CD14-positive monocyte (primary cell): ENCODE data around the gene ERO1A. TPM values are rescaled to one million over a fixed set of nuclear protein-coding genes. Genes with fewer than 3 reads are reported as not detected.
A peak's percentile ranks its signal among the peaks of the same experiment; 100 is the strongest.

ENCODE experiments used
- DNase-seq, 3 donors: peaks; one replicate each; pipeline ENCODE4 v3.0.0-alpha.2; 2011 to 2022
- H2AFZ ChIP-seq: 2 replicates; pipeline ENCODE4 v1.6.0; 2012; ENCODE audit warnings: mild to moderate bottlenecking, low read depth, low read length, inconsistent platforms; ENCODE audit not compliant: insufficient read depth, poor library complexity, severe bottlenecking
- H3K27ac ChIP-seq, 2 donors: 1 replicate in 1 of 2; 2 replicates in 1 of 2; pipeline ENCODE4 v1.5.1; 2012 to 2013; ENCODE audit warnings: low read length in 2 of 2, control low read depth in 1 of 2, inconsistent platforms in 1 of 2, low read depth in 1 of 2, mild to moderate bottlenecking in 1 of 2
- H3K27me3 ChIP-seq, 2 donors: one replicate each; pipeline versions ENCODE4 v1.6.0 to v1.6.1; 2011 to 2013; ENCODE audit warnings: low read length in 2 of 2; ENCODE audit not compliant: control insufficient read depth in 2 of 2, insufficient read depth in 2 of 2
- H3K36me3 ChIP-seq, 2 donors: replicated peaks in 1 of 2; 1 replicate in 1 of 2; 2 replicates in 1 of 2; pipeline versions ENCODE4 v1.5.1 to v1.6.1; 2012 to 2013; ENCODE audit warnings: low read length in 2 of 2, control low read depth in 1 of 2, inconsistent platforms in 1 of 2, mild to moderate bottlenecking in 1 of 2; ENCODE audit not compliant: insufficient read depth in 2 of 2, control insufficient read depth in 1 of 2
- H3K4me1 ChIP-seq, 2 donors: 1 replicate in 1 of 2; 2 replicates in 1 of 2; pipeline versions ENCODE4 v1.5.1 to v1.6.1; 2012 to 2013; ENCODE audit warnings: low read length in 2 of 2, control low read depth in 1 of 2, inconsistent platforms in 1 of 2, mild to moderate bottlenecking in 1 of 2, moderate library complexity in 1 of 2; ENCODE audit not compliant: insufficient read depth in 2 of 2, control insufficient read depth in 1 of 2
- H3K4me2 ChIP-seq: replicated peaks from 2 replicates; pipeline ENCODE3; 2012; ENCODE audit warnings: low read length, moderate library complexity, mild to moderate bottlenecking; ENCODE audit not compliant: poor library complexity, severe bottlenecking; ENCODE audit errors: extremely low read depth
- H3K4me3 ChIP-seq, 3 experiments: fragments of 200-600 bp in 1 of 3; sonication (generic) in 1 of 3; replicated peaks in 1 of 3; 1 replicate in 2 of 3; 2 replicates in 1 of 3; pipeline ENCODE4 v1.5.1; 2011 to 2013; ENCODE audit warnings: low read length in 3 of 3, mild to moderate bottlenecking in 3 of 3, control low read depth in 2 of 3, low read depth in 2 of 3, inconsistent platforms in 1 of 3, moderate library complexity in 1 of 3
- H3K79me2 ChIP-seq: 2 replicates; pipeline ENCODE4 v1.6.0; 2012; ENCODE audit warnings: mild to moderate bottlenecking, control low read depth, inconsistent platforms, low read length, moderate library complexity; ENCODE audit not compliant: insufficient read depth
- H3K9ac ChIP-seq: 2 replicates; pipeline ENCODE4 v1.6.0; 2017; ENCODE audit warnings: low read length, mild to moderate bottlenecking; ENCODE audit not compliant: insufficient read depth, poor library complexity, severe bottlenecking
- H3K9me3 ChIP-seq, 2 donors: replicated peaks in 1 of 2; 1 replicate in 1 of 2; 2 replicates in 1 of 2; pipeline versions ENCODE4 v1.5.1 to v1.6.1; 2012 to 2013; ENCODE audit warnings: low read length in 2 of 2, control low read depth in 1 of 2; ENCODE audit not compliant: control insufficient read depth in 1 of 2, insufficient read depth in 1 of 2
- H4K20me1 ChIP-seq: 2 replicates; pipeline ENCODE4 v1.6.0; 2012; ENCODE audit warnings: mild to moderate bottlenecking, low read length, control low read depth, moderate library complexity; ENCODE audit not compliant: insufficient read depth
- H3K27ac Mint-ChIP-seq, 7 donors: one replicate each; pipeline ENCODE4 v1.8.0; 2020; ENCODE audit warnings: mild to moderate bottlenecking in 7 of 7, mixed read lengths in 7 of 7, moderate library complexity in 6 of 7, inconsistent platforms in 2 of 7
- H3K27me3 Mint-ChIP-seq, 3 donors: one replicate each; pipeline ENCODE4 v1.8.0; 2021 to 2022; ENCODE audit warnings: low read depth in 3 of 3, mild to moderate bottlenecking in 3 of 3, mixed read lengths in 3 of 3, moderate library complexity in 3 of 3, inconsistent platforms in 1 of 3
- H3K36me3 Mint-ChIP-seq, 2 donors: one replicate each; pipeline ENCODE4 v1.8.0; 2020; ENCODE audit warnings: mixed read lengths in 2 of 2, inconsistent platforms in 1 of 2, mild to moderate bottlenecking in 1 of 2
- H3K4me1 Mint-ChIP-seq: one replicate; pipeline ENCODE4 v1.8.0; 2020; ENCODE audit warnings: mild to moderate bottlenecking, mixed read lengths
- H3K4me3 Mint-ChIP-seq, 2 donors: one replicate each; pipeline ENCODE4 v1.8.0; 2020; ENCODE audit warnings: mild to moderate bottlenecking in 2 of 2, mixed read lengths in 2 of 2, moderate library complexity in 1 of 2
- H3K9me3 Mint-ChIP-seq, 7 donors: one replicate each; pipeline ENCODE4 v1.8.0; 2020 to 2022; ENCODE audit warnings: mixed read lengths in 7 of 7, mild to moderate bottlenecking in 6 of 7, moderate library complexity in 6 of 7, inconsistent platforms in 2 of 7
- CTCF ChIP-seq: fragments of 200-600 bp; IDR thresholded peaks from one replicate; pipeline ENCODE4 v1.8.0; 2022; ENCODE audit warnings: antibody characterized with exemption, mild to moderate bottlenecking
- WGBS: methylation state at CpG from one replicate; pipeline ENCODE4 v1.1.5; 2013; ENCODE audit warnings: missing lambda C conversion rate; ENCODE audit not compliant: insufficient coverage; 5-methylcytosine and 5-hydroxymethylcytosine counted together
- intact Hi-C, 2 donors: fragments of 100-400 bp; cut with micrococcal nuclease; formaldehyde crosslinking; loops; one replicate each; pipeline versions ENCODE4 v1.15.0 to v1.15.1; 2023
- polyA plus RNA-seq, 3 donors: library from polyadenylated mRNA; depleted of rRNA in 1 of 3; unstranded in 2 of 3; stranded (reverse) in 1 of 3; fragments of 300-500 nt in 2 of 3; fragments of >200 nt in 1 of 3; fragmentation: Illumina TruSeq in 2 of 3; gene quantifications; 1 replicate in 2 of 3; 2 replicates in 1 of 3; pipeline ENCODE4 v1.2.3, GENCODE V29; 2012 to 2021

The ERO1A gene
- polyA plus RNA-seq, 3 donors, result 22.1 to 39.5 (median 29.2) TPM

- H3K4me1 Mint-ChIP-seq, result no peaks in the 10 kb centered on the region
- no peak overlapping the region for H3K4me3 ChIP-seq
- intact Hi-C loops, result no loop called here
- H3K79me2 ChIP-seq, result no peaks in the 10 kb centered on the region
- H3K4me2 ChIP-seq, result no peak overlapping the region
- H3K27me3 ChIP-seq, result no peaks in the 10 kb centered on the region
- H3K27ac ChIP-seq, result no peak overlapping the region
- H3K4me3 Mint-ChIP-seq, result no peak overlapping the region
- H3K9me3 ChIP-seq, result no peaks in the 10 kb centered on the region
- no peak for DNase-seq
- H3K36me3 ChIP-seq, result peaks cover 43 to 73% of the 10 kb centered on the region in 2 donors
- H4K20me1 ChIP-seq, result no peaks in the 10 kb centered on the region
- H3K9me3 Mint-ChIP-seq, result no peaks in the 10 kb centered on the region
- no peaks in the 10 kb centered on the region for H3K4me1 ChIP-seq
- peaks cover 42 to 65% of the 10 kb centered on the region in 2 donors for H3K36me3 Mint-ChIP-seq
- no peak overlapping the region for H2AFZ ChIP-seq
- no peak for TF ChIP-seq CTCF
- no peaks in the 10 kb centered on the region for H3K27me3 Mint-ChIP-seq
- H3K9ac ChIP-seq, result no peak overlapping the region
- peak overlapping the region in 2 of 7 donors; percentile 32 to 35 for H3K27ac Mint-ChIP-seq
Measured at GRCh38 chr14:52656905-52657304, 38.5 kb downstream of the ERO1A start.

- Histone ChIP-seq H3K27ac (no peak overlapping the region), H3K9ac (no peak overlapping the region), H3K4me2 (no peak overlapping the region), H4K20me1 (no peaks in the 10 kb centered on the region), H3K36me3 (peaks cover 62 to 87% of the 10 kb centered on the region in 2 donors), H3K9me3 (no peaks in the 10 kb centered on the region), H3K27me3 (no peaks in the 10 kb centered on the region), H3K4me3 (no peak overlapping the region), H2AFZ (no peak overlapping the region), H3K79me2 (no peaks in the 10 kb centered on the region), H3K4me1 (no peaks in the 10 kb centered on the region)
- no peak for DNase-seq
- Mint-ChIP-seq H3K27me3 (no peaks in the 10 kb centered on the region), H3K27ac (no peak overlapping the region), H3K4me1 (no peaks in the 10 kb centered on the region), H3K36me3 (peaks cover 53 to 64% of the 10 kb centered on the region in 2 donors), H3K9me3 (no peaks in the 10 kb centered on the region), H3K4me3 (no peak overlapping the region)
- 100% methylated on average over 5 of the region's 6 CpGs for WGBS
- no peak for TF ChIP-seq CTCF
- intact Hi-C loops, result no loop called here
Measured at GRCh38 chr14:52650774-52651173, 44.6 kb downstream of the ERO1A start.
